ENCODE results near the gene NFE2L3.

NFE2L3 gene

GRCh38 chr7:26157520-26158105 lies 5.6 kb downstream of the NFE2L3 start (continued):
- TF ChIP-seq TSHZ2 (CRISPR knock-in tag; IDR thresholded peaks at IDR 0.05), result no peak
- no peak for TF ChIP-seq CSDC2 (CRISPR knock-in tag; IDR thresholded peaks at IDR 0.05)
- no peak for TF ChIP-seq TOX (CRISPR knock-in tag; IDR thresholded peaks at IDR 0.05; ENCODE audit: borderline replicate concordance)
- TF ChIP-seq ZNF565 (CRISPR knock-in tag; conservative IDR thresholded peaks at IDR 0.05; ENCODE audit: low read depth), result no peak
- no peak for TF ChIP-seq SNAI2 (CRISPR knock-in tag; IDR thresholded peaks at IDR 0.05)
- TF ChIP-seq ZFP3 (CRISPR knock-in tag; IDR thresholded peaks at IDR 0.05), result no peak
- TF ChIP-seq ZFP30 (CRISPR knock-in tag; IDR thresholded peaks at IDR 0.05), result no peak
- no peak for TF ChIP-seq BACH2 (CRISPR knock-in tag; IDR thresholded peaks at IDR 0.05; ENCODE audit: borderline replicate concordance)
- no peak for TF ChIP-seq PPARA (CRISPR knock-in tag; IDR thresholded peaks at IDR 0.05; ENCODE audit: borderline replicate concordance)

GRCh38 chr7:26159243-26159642 lies 7.2 kb downstream of the NFE2L3 start:
- TF ChIP-seq RARB (CRISPR knock-in tag; IDR thresholded peaks at IDR 0.05) (no peak), BACH2 (CRISPR knock-in tag; IDR thresholded peaks at IDR 0.05; ENCODE audit: borderline replicate concordance) (no peak), TSHZ2 (CRISPR knock-in tag; IDR thresholded peaks at IDR 0.05) (no peak), GLIS3 (CRISPR knock-in tag; IDR thresholded peaks at IDR 0.05) (no peak), ZC3H10 (CRISPR knock-in tag; IDR thresholded peaks at IDR 0.05) (no peak), CSRNP3 (CRISPR knock-in tag; IDR thresholded peaks at IDR 0.05) (no peak), ZFP30 (CRISPR knock-in tag; IDR thresholded peaks at IDR 0.05) (no peak), CREB5 (CRISPR knock-in tag; IDR thresholded peaks at IDR 0.05; ENCODE audit: low read depth) (no peak), ZNF70 (CRISPR knock-in tag; IDR thresholded peaks at IDR 0.05) (no peak), ZNF8 (CRISPR knock-in tag; IDR thresholded peaks at IDR 0.05) (no peak), PPARA (CRISPR knock-in tag; IDR thresholded peaks at IDR 0.05; ENCODE audit: borderline replicate concordance) (no peak), PATZ1 (CRISPR knock-in tag; IDR thresholded peaks at IDR 0.05; ENCODE audit: borderline replicate concordance) (no peak), SNAI2 (CRISPR knock-in tag; IDR thresholded peaks at IDR 0.05) (no peak), ZFP3 (CRISPR knock-in tag; IDR thresholded peaks at IDR 0.05) (no peak), TCF4 (CRISPR knock-in tag; IDR thresholded peaks at IDR 0.05; ENCODE audit: borderline replicate concordance) (no peak), ISL1 (CRISPR knock-in tag; IDR thresholded peaks at IDR 0.05) (no peak), ARNTL (CRISPR knock-in tag; IDR thresholded peaks at IDR 0.05; ENCODE audit: borderline replicate concordance, low read depth) (no peak)
- no peak for ATAC-seq

All from SK-N-SH treated with all-trans-retinoic acid at 6 μM for 48 hours (cell line).